ENCODE measurements around the gene MRPL12. TPM values are rescaled to one million over a fixed set of nuclear protein-coding genes. Genes with fewer than 3 reads are reported as not detected.

MRPL12 gene
- total and polyA plus RNA-seq, 9 of the 15 experiments (the other 6 are each of a cell fraction or from before 2014, with no cell fraction given): 0.94 to 338 (median 100) TPM

GRCh38 chr17:81665205-81666091 lies 37.7 kb upstream of the MRPL12 start (continued):
- TF ChIP-seq TAF1 (IDR thresholded peaks at IDR 0.05; ENCODE audit: control insufficient read depth, extremely low read depth, insufficient read depth, low read length, severe bottlenecking): peak; percentile 19
- TF ChIP-seq IRF2 (CRISPR knock-in tag; IDR thresholded peaks at IDR 0.05): no peak
- TF ChIP-seq, protein P1, sequence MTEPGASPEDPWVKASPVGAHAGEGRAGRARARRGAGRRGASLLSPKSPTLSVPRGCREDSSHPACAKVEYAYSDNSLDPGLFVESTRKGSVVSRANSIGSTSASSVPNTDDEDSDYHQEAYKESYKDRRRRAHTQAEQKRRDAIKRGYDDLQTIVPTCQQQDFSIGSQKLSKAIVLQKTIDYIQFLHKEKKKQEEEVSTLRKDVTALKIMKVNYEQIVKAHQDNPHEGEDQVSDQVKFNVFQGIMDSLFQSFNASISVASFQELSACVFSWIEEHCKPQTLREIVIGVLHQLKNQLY (CRISPR knock-in tag; conservative IDR thresholded peaks at IDR 0.05): no peak
- peak; percentile 36; the same call in 1 of the 2 replicates for TF ChIP-seq TAF7 (tag; IDR thresholded peaks at IDR 0.05)
- TF ChIP-seq RBM25 (IDR thresholded peaks at IDR 0.05; ENCODE audit: low read depth, low read length, severe bottlenecking): no peak
- TF ChIP-seq MXI1 (IDR thresholded peaks at IDR 0.05; ENCODE audit: low read depth, low read length): no peak
- no peak for TF ChIP-seq TRIM28 (IDR thresholded peaks at IDR 0.05)
- TF ChIP-seq NKRF (IDR thresholded peaks at IDR 0.05; ENCODE audit: borderline replicate concordance): no peak
- no peak for TF ChIP-seq ELF2 (CRISPR knock-in tag; IDR thresholded peaks at IDR 0.05)
- peak; percentile 80; the same call in 1 of the 2 replicates for TF ChIP-seq NFXL1 (CRISPR knock-in tag; IDR thresholded peaks at IDR 0.05)
- TF ChIP-seq ZBED1 (IDR thresholded peaks at IDR 0.05): no peak
- 0 out of 2 replicates have a peak, but pooled peaks have one; percentile 64 for TF ChIP-seq ZNF76 (CRISPR knock-in tag; IDR thresholded peaks at IDR 0.05; ENCODE audit: borderline replicate concordance)
- peak; percentile 40; the same call in 1 of the 2 replicates for TF ChIP-seq TEAD4 (IDR thresholded peaks at IDR 0.05; ENCODE audit: low read length)
- TF ChIP-seq TEAD4 (CRISPR knock-in tag; IDR thresholded peaks at IDR 0.05; ENCODE audit: borderline replicate concordance): no peak
- TF ChIP-seq ZSCAN32 (CRISPR knock-in tag; IDR thresholded peaks at IDR 0.05): no peak
- TF ChIP-seq BCOR (IDR thresholded peaks at IDR 0.05): no peak
- TF ChIP-seq, protein P2, sequence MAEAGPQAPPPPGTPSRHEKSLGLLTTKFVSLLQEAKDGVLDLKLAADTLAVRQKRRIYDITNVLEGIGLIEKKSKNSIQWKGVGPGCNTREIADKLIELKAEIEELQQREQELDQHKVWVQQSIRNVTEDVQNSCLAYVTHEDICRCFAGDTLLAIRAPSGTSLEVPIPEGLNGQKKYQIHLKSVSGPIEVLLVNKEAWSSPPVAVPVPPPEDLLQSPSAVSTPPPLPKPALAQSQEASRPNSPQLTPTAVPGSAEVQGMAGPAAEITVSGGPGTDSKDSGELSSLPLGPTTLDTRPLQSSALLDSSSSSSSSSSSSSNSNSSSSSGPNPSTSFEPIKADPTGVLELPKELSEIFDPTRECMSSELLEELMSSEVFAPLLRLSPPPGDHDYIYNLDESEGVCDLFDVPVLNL (CRISPR knock-in tag; IDR thresholded peaks at IDR 0.05; ENCODE audit: low read depth): no peak
- TF ChIP-seq, protein P3, sequence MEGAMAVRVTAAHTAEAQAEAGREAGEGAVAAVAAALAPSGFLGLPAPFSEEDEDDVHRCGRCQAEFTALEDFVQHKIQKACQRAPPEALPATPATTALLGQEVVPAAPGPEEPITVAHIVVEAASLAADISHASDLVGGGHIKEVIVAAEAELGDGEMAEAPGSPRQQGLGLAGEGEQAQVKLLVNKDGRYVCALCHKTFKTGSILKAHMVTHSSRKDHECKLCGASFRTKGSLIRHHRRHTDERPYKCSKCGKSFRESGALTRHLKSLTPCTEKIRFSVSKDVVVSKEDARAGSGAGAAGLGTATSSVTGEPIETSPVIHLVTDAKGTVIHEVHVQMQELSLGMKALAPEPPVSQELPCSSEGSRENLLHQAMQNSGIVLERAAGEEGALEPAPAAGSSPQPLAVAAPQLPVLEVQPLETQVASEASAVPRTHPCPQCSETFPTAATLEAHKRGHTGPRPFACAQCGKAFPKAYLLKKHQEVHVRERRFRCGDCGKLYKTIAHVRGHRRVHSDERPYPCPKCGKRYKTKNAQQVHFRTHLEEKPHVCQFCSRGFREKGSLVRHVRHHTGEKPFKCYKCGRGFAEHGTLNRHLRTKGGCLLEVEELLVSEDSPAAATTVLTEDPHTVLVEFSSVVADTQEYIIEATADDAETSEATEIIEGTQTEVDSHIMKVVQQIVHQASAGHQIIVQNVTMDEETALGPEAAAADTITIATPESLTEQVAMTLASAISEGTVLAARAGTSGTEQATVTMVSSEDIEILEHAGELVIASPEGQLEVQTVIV (CRISPR knock-in tag; IDR thresholded peaks at IDR 0.05; ENCODE audit: borderline replicate concordance): no peak
- TF ChIP-seq RAD51 (IDR thresholded peaks at IDR 0.05; ENCODE audit: borderline replicate concordance, low read depth): no peak
- TF ChIP-seq ZNF398 (CRISPR knock-in tag; IDR thresholded peaks at IDR 0.05): peak; percentile 64
